SU-DHL-6 (cell line): ENCODE data around the gene CGB2.

Source experiments
- H2AFZ ChIP-seq: fragments of 200-600 bp; sonication (generic); 2 replicates; pipeline ENCODE4 v1.6.1; 2014; ENCODE audit warnings: low read depth, mild to moderate bottlenecking, moderate library complexity, mixed read lengths, antibody characterized with exemption, low read length; ENCODE audit not compliant: severe bottlenecking
- H3F3A ChIP-seq: fragments of 200-600 bp; shearing (Covaris generic); 2 replicates; pipeline ENCODE4 v1.6.0; 2016; ENCODE audit warnings: antibody characterized with exemption, mild to moderate bottlenecking; ENCODE audit not compliant: insufficient read depth
- H3K27ac ChIP-seq: fragments of 200-600 bp; sonication (generic); 2 replicates; pipeline ENCODE4 v1.5.1; 2016; ENCODE audit warnings: low read depth, mild to moderate bottlenecking, low read length, moderate library complexity, mixed read lengths
- H3K27me3 ChIP-seq: fragments of 200-600 bp; sonication (generic), shearing (Covaris generic); 2 replicates; pipeline ENCODE4 v1.6.0; 2014; ENCODE audit warnings: mild to moderate bottlenecking, low read length
- H3K36me3 ChIP-seq: fragments of 200-600 bp; sonication (generic); 2 replicates; pipeline ENCODE4 v1.6.1; 2014; ENCODE audit warnings: mild to moderate bottlenecking, low read length, mixed read lengths
- H3K4me2 ChIP-seq: fragments of 300-600, 200-600 bp; shearing (Covaris generic), sonication (generic); 2 replicates; pipeline ENCODE4 v1.6.0; 2014; ENCODE audit warnings: low read length, low read depth, mild to moderate bottlenecking; ENCODE audit not compliant: poor library complexity, severe bottlenecking
- H3K4me3 ChIP-seq: fragments of 200-600 bp; sonication (generic); 2 replicates; pipeline ENCODE4 v1.5.1; 2014; ENCODE audit warnings: antibody characterized with exemption, low read length, mild to moderate bottlenecking, mixed read lengths; ENCODE audit not compliant: insufficient read depth, poor library complexity, severe bottlenecking
- H3K79me2 ChIP-seq: fragments of 200-600 bp; sonication (generic); 2 replicates; pipeline ENCODE4 v1.6.1; 2014; ENCODE audit warnings: mild to moderate bottlenecking, low read length, moderate library complexity; ENCODE audit not compliant: insufficient read depth
- H3K9ac ChIP-seq: fragments of 200-600 bp; sonication (generic); 2 replicates; pipeline ENCODE4 v1.7.0; 2014; ENCODE audit warnings: mild to moderate bottlenecking, low read length
- H3K9me2 ChIP-seq: fragments of 200-600 bp; sonication (generic); replicated peaks from 2 replicates; pipeline ENCODE4 v1.6.1; 2014; ENCODE audit warnings: low read length; ENCODE audit not compliant: insufficient read depth
- H3K9me3 ChIP-seq: fragments of 200-600 bp; sonication (generic); 2 replicates; pipeline ENCODE4 v1.6.1; 2014; ENCODE audit warnings: low read length, mixed read lengths; ENCODE audit not compliant: insufficient read depth
- H4K20me1 ChIP-seq: fragments of 200-600 bp; sonication (generic); 2 replicates; pipeline ENCODE4 v1.6.1; 2014; ENCODE audit warnings: low read depth, mild to moderate bottlenecking, antibody characterized with exemption, low read length, moderate library complexity, mixed read lengths
- EZH2phosphoT487 ChIP-seq: fragments of 200-600 bp; sonication (generic), shearing (Covaris generic); conservative IDR thresholded peaks from 2 replicates; pipeline ENCODE4 v1.6.1; 2018; ENCODE audit warnings: mild to moderate bottlenecking, antibody characterized with exemption, low read length, moderate library complexity, mixed read lengths
- TF ChIP-seq, protein P1 (sequence below): fragments of 200-600 bp; sonication (generic); IDR thresholded peaks from one replicate; pipeline ENCODE4 v1.5.1; 2017; ENCODE audit warnings: antibody characterized with exemption, mild to moderate bottlenecking, low read length, moderate library complexity; ENCODE audit not compliant: insufficient read depth, poor library complexity, severe bottlenecking

The CGB2 gene

DNA sequence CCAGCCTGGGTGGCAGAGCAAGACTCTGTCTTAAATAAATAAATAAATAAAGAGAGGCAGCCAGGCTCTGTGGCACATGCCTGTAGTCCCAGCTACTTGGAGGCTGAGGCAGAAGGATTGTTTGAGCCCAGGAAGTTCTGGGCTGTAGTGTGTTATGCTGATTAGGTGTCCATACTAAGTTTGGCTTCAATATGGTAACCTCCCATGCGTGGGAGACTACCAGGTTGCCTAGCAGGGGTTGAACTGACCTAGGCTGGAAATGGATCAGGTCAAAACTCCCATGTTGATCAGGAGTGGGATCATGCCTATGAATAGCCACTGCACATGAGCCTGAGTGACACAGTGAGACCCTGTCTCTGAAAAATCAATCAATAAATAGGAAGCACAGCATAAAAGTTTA lies 49.6 kb downstream of the CGB2 start:
- no peak for TF ChIP-seq EZH2phosphoT487
- TF ChIP-seq, protein P1, sequence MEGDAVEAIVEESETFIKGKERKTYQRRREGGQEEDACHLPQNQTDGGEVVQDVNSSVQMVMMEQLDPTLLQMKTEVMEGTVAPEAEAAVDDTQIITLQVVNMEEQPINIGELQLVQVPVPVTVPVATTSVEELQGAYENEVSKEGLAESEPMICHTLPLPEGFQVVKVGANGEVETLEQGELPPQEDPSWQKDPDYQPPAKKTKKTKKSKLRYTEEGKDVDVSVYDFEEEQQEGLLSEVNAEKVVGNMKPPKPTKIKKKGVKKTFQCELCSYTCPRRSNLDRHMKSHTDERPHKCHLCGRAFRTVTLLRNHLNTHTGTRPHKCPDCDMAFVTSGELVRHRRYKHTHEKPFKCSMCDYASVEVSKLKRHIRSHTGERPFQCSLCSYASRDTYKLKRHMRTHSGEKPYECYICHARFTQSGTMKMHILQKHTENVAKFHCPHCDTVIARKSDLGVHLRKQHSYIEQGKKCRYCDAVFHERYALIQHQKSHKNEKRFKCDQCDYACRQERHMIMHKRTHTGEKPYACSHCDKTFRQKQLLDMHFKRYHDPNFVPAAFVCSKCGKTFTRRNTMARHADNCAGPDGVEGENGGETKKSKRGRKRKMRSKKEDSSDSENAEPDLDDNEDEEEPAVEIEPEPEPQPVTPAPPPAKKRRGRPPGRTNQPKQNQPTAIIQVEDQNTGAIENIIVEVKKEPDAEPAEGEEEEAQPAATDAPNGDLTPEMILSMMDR, result no peak
- Histone ChIP-seq H3K4me2 (no peak overlapping the region), H4K20me1 (peaks cover 5% of the 10 kb centered on the region), H3K9me3 (no peaks in the 10 kb centered on the region), H3F3A (no peaks in the 10 kb centered on the region), H2AFZ (no peak overlapping the region), H3K9me2 (no peaks in the 10 kb centered on the region), H3K9ac (no peak overlapping the region), H3K4me3 (no peak overlapping the region), H3K79me2 (peaks cover 10% of the 10 kb centered on the region), H3K27me3 (no peaks in the 10 kb centered on the region), H3K36me3 (peaks cover 3% of the 10 kb centered on the region; the same call in 1 of the 2 replicates), H3K27ac (no peak overlapping the region)
